Naive thymus-derived CD8-positive, alpha-beta T cell (primary cell): Measurements from ENCODE around the gene HOXA7. TPM values are rescaled to one million over a fixed set of nuclear protein-coding genes. Genes with fewer than 3 reads are reported as not detected.

Experiments
- ATAC-seq, 2 donors: fragments of 150-1000 bp; cut with Tn5 transposase in 1 of 2; sonication (Bioruptor Pico), chemical (Tn5 transposase) in 1 of 2; 1 replicate in 1 of 2; 2 replicates in 1 of 2; pipeline ENCODE4 v1.10.0; 2021; ENCODE audit warnings: mild to moderate bottlenecking in 2 of 2, moderate library complexity in 2 of 2
- POLR2A ChIA-PET: fragments of 350-600 bp; sonication (Branson Sonifier 250); formaldehyde crosslinking; loops from one replicate; lab custom pipeline; 2021; ENCODE audit warnings: antibody characterized with exemption; lab: Charles Lee
- DNase-seq, 10 donors: peaks; one replicate each; pipeline versions ENCODE4 v3.0.0 to v3.0.0-alpha.2; 2020 to 2022
- H3K27ac Mint-ChIP-seq, 10 donors: one replicate each; pipeline ENCODE4 v1.8.0; 2020 to 2022; ENCODE audit warnings: mild to moderate bottlenecking in 10 of 10, mixed read lengths in 10 of 10, moderate library complexity in 4 of 10, inconsistent platforms in 1 of 10
- H3K27me3 Mint-ChIP-seq, 5 donors: one replicate each; pipeline ENCODE4 v1.8.0; 2021 to 2022; ENCODE audit warnings: mixed read lengths in 5 of 5
- H3K36me3 Mint-ChIP-seq, 3 donors: one replicate each; pipeline ENCODE4 v1.8.0; 2020 to 2022; ENCODE audit warnings: mixed read lengths in 3 of 3, mild to moderate bottlenecking in 2 of 3, inconsistent platforms in 1 of 3
- H3K4me1 Mint-ChIP-seq, 4 donors: one replicate each; pipeline ENCODE4 v1.8.0; 2021 to 2022; ENCODE audit warnings: mixed read lengths in 4 of 4
- H3K4me3 Mint-ChIP-seq, 10 donors: one replicate each; pipeline ENCODE4 v1.8.0; 2020 to 2022; ENCODE audit warnings: mild to moderate bottlenecking in 10 of 10, mixed read lengths in 10 of 10, moderate library complexity in 6 of 10, inconsistent platforms in 1 of 10
- H3K9me3 Mint-ChIP-seq, 9 donors: one replicate each; pipeline ENCODE4 v1.8.0; 2020 to 2022; ENCODE audit warnings: mixed read lengths in 9 of 9, mild to moderate bottlenecking in 3 of 9, inconsistent platforms in 1 of 9, moderate library complexity in 1 of 9
- polyA plus RNA-seq, 3 donors: library from polyadenylated mRNA; unstranded; fragments of 300-500 nt; fragmentation: Illumina TruSeq; gene quantifications; one replicate each; pipeline ENCODE4 v1.2.3, GENCODE V29; 2021
- total RNA-seq, 8 experiments: library from RNA in 2 of 8; stranded (reverse) in 2 of 8; gene quantifications; one replicate each; pipeline ENCODE4 v1.2.3 and lab custom pipeline; 2021 to 2026

HOXA7 gene
- total and polyA plus RNA-seq, 5 experiments from 2014 or later, result not detected

DNA sequence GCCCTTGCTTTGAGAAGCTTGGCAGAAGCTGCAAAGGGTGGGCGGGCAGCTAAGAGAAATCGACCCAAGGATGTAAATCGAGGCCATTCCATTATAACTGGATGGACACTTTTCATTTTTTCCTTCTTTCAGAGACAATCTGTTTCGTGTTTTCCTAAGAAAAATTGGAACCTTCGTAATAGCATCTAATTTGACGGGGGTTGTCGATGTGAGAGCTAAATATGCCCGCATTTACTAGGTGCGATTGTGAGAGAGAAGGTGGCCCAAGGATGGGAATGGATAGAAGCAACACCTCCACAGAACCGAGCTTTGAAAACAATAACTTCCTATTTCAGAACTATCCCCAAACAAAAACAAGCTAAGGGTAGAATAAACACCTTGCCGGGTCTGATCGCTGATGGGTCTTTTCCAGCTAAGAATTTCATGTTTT is 25.1 kb downstream of the HOXA7 start:
- POLR2A ChIA-PET, result no interaction called here
- Mint-ChIP-seq H3K36me3 (no peaks in the 10 kb centered on the region), H3K27me3 (peaks cover 22 to 68% (median 36%) of the 10 kb centered on the region in 5 donors), H3K4me3 (peak overlapping the region; percentile 42 to 87 (median 68)), H3K9me3 (no peaks in the 10 kb centered on the region), H3K4me1 (peaks cover 2 to 18% (median 10%) of the 10 kb centered on the region in 4 donors), H3K27ac (peak overlapping the region in 7 of 10 donors; percentile 3 to 86 (median 75))
- ATAC-seq (peak in 1 of 2 donors; percentile 12), DNase-seq (no peak)

DNA sequence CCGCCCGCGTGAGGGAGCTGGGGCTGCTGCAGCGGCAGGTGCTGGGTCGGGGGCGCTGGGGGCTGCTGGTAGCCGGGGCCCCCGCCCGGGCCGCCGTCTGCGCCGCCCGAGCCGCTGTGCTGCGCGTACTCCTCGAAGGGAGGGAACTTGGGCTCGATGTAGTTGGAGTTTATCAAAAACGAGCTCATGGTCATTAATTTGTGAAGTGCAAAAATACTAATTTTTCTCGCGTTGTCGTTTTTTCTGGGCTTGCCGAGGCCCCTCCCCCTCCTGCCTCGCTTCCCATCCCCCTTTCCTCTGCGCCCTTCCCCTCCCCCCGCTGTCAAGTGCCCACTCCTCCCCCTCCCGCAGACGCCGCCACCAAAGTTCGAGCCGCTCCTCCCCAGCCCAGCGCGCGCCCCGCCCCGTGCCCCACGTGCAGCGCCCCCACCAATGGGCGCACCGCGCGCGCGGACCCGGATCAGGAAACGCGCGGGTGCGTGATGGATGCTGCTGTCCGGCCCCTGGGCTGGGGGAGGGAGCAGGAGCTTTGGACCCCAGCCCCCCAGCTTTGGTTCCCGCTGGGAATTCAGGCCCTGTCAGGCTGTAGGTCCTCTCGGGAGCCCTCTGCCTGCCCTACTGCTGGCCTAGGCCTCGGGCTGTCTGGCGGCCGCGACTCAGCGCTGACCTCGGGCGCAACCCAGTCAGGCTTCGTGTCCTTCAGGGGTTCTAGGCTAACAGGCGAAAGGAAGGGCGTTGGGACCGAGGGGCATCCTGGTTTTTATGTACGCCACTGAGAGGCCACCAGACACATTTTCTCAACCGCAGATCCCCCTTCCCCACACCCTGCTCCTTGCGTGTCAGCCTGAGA is 25.7 kb downstream of the HOXA7 start, which contains the start of gene HOXA4:
Gene HOXA4, minus strand, starts transcription at position 218 of the 850 bp plus-strand sequence. Its CDS starts 24 bp downstream, at position 194.
- H3K27ac Mint-ChIP-seq, result peak within 1 kb of the TSS in 7 of 10 donors; percentile 10 to 86 (median 75)
- peak within 1 kb of the TSS; percentile 42 to 87 (median 69) for H3K4me3 Mint-ChIP-seq
- peaks cover 18 to 67% (median 34%) of the 10 kb centered on the region in 5 donors for H3K27me3 Mint-ChIP-seq
- POLR2A ChIA-PET, result interaction anchor here (0.8 kb wide), 1 partner anchor 35 kb away, joined by 3 read pairs; the partner anchor contains the start of gene HOXA1
- DNase-seq (peak; percentile 68 to 87 (median 78)), ATAC-seq (peak; percentile 93 to 95)
- no peaks in the 10 kb centered on the region for H3K36me3 Mint-ChIP-seq
- peaks cover 0 to 17% (median 9%) of the 10 kb centered on the region in 4 donors for H3K4me1 Mint-ChIP-seq
- no peaks in the 10 kb centered on the region for H3K9me3 Mint-ChIP-seq

DNA sequence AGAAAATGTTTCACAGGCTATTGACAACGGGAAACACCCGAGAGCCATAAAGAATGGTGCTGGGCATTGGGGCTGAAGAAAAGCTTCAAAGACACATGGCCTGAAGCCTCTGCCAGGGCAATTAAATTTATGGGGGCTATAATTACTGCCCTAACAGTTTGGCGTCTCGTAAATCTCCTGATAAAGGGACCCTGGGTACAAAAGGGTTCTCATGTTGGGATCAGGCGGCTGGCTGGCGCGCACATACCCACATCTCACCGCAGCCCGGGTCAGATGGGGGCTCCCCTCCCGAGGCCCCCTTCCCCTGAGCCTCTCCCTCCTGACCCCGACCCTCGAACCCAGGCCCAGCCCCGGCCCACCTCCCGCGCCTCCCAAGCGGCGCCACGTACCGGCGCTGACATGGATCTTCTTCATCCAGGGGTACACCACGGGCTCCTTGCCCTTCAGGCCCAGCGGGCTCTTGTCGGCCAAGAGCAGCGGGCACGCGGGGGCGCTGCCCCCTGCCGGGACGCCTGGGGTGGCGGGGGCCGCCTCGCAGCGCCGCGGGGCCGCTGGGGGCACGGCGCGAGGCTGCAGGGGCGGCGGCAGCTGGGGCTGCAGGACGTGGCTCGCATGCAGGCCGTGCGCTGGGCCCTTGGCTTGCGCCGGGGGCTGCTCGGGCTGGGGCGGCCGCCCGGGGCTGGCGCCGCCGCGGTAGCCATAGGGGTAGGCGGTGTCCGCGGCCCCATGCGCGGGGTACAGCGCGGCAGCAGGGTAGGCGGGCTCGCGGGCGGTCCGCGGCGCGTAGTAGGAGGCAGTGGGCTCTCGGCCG is 26.5 kb downstream of the HOXA7 start:
- Mint-ChIP-seq H3K27me3 (peaks cover 14 to 69% (median 38%) of the 10 kb centered on the region in 5 donors), H3K4me3 (peak overlapping the region in 9 of 10 donors; percentile 22 to 68 (median 52)), H3K27ac (peak overlapping the region in 1 of 10 donors; percentile 8), H3K36me3 (no peaks in the 10 kb centered on the region), H3K4me1 (peaks cover 0 to 10% (median 3%) of the 10 kb centered on the region in 4 donors), H3K9me3 (no peaks in the 10 kb centered on the region)
- DNase-seq (peak in 2 of 10 donors; percentile 32), ATAC-seq (peak; percentile 31 to 57)
- POLR2A ChIA-PET, result interaction anchor here (0.8 kb wide), 1 partner anchor 34 kb away, joined by 3 read pairs; the partner anchor contains the start of gene HOXA1

DNA sequence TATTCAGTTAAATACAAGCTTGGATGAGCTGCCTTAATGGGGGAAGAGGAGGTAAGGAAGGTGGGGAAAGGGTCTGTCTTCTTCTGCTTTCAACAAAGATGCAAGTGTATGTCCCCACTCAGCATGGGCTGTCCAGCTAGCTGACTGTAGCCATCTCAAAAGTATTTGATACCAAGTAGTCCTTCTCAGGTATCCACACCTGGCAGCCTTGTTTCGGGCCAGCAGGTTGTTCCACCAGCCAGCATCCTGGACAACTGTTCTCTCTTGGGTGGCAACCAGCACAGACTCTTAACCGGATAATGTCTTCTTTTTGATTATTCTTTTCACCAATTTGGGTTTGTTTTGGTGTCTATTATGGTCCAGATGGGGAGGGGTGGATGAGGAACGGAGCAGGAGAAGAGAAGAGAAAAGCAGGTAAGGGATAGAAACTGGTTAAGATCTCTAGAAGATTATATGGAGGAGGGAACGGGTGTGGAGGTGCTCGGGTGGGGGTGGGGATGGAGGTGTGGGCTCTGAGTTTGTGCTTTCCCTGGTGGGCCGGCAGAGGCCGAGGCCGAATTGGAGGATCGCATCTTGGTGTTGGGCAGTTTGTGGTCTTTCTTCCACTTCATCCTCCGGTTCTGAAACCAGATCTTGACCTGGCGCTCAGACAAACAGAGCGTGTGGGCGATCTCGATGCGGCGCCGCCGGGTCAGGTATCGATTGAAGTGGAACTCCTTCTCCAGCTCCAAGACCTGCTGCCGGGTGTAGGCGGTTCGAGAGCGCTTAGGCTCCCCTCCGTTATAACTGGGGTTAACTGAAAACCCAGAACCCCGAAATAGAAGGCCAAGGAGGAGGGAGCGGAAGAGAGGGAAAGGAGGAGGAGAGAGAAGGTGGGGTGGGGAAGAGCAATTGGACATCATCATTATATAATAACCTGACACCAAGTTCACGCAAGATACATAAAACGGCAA is 27.4 kb downstream of the HOXA7 start:
- H3K27me3 Mint-ChIP-seq, result peaks cover 12 to 69% (median 35%) of the 10 kb centered on the region in 5 donors
- POLR2A ChIA-PET, result interaction anchor here (0.8 kb wide), 1 partner anchor 32 kb away, joined by 3 read pairs; no protein-coding TSS in a partner anchor

DNA sequence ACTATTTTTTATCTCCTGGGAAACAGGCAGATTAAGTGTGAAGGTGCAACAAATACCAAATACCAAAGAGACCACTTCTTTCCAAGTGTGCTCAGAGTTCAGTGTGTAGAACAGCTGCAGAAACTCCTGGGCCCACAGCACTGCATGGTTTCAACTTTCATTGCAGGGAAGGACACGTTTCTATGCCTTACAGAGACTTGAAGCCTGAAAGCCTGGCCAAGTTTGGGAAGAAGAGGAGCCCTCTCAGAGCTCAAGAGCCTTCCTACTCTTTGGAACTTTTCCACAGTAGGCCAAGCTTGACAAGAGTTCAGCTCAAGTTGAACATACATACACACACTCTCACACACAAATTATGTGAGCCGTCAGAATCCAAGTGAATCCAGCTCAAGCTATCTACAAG is 28.4 kb downstream of the HOXA7 start:
- no peak overlapping the region for H3K4me3 Mint-ChIP-seq
- H3K27me3 Mint-ChIP-seq, result peaks cover 10 to 66% (median 28%) of the 10 kb centered on the region in 5 donors
- DNase-seq (no peak), ATAC-seq (no peak)
- H3K27ac Mint-ChIP-seq, result no peak overlapping the region
- POLR2A ChIA-PET, result no interaction called here
- H3K36me3 Mint-ChIP-seq, result no peaks in the 10 kb centered on the region
- peaks cover 0 to 5% (median 2%) of the 10 kb centered on the region in 4 donors for H3K4me1 Mint-ChIP-seq
- H3K9me3 Mint-ChIP-seq, result no peaks in the 10 kb centered on the region

More for the DNA sequence above, 27.4 kb downstream of the HOXA7 start:
- Mint-ChIP-seq H3K4me3 (peak overlapping the region; percentile 22 to 68 (median 52)), H3K27ac (peak overlapping the region in 2 of 10 donors; percentile 8 to 74), H3K9me3 (no peaks in the 10 kb centered on the region), H3K36me3 (no peaks in the 10 kb centered on the region), H3K4me1 (peaks cover 0 to 5% (median 2%) of the 10 kb centered on the region in 4 donors)
- DNase-seq (no peak), ATAC-seq (no peak)

DNA sequence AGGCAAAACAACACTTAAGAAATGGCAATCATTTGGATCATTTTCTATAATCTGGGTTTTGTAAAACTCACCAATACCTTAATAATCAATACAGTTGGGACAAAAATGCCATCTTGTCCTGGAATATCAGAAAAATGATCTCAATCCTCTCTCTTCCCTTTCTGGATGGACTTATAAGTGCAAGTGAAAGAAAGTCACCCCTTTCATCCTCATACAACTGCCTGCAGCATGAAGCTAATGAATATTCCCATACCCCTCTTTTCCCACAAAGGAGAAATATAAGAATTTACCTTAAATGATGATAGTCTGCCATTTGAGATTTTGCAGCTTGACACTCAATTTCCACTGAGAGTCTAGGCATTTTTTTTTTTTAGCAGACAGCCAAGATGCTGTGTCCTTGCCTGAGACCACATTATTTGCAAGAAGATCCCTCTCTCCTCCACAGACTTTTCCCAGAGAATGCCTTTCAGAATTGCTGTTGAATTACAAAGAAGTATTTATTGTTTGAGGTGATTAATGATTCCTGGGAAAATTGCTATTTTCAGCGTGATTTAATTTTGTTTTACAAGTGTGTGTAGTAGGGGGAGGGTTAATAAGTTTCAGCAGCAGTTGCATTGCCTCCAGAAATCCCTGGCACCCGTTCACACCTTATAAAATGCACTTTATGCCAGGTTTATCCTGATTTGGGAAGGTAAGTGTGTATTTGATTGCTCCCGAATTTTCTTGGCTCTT is 29.7 kb downstream of the HOXA7 start:
- DNase-seq (no peak), ATAC-seq (no peak)
- Mint-ChIP-seq H3K36me3 (no peaks in the 10 kb centered on the region), H3K27me3 (peaks cover 8 to 55% (median 27%) of the 10 kb centered on the region in 5 donors), H3K9me3 (no peaks in the 10 kb centered on the region), H3K4me3 (no peak overlapping the region), H3K27ac (no peak overlapping the region), H3K4me1 (peaks cover 0 to 5% (median 2%) of the 10 kb centered on the region in 4 donors)
- POLR2A ChIA-PET, result no interaction called here

DNA sequence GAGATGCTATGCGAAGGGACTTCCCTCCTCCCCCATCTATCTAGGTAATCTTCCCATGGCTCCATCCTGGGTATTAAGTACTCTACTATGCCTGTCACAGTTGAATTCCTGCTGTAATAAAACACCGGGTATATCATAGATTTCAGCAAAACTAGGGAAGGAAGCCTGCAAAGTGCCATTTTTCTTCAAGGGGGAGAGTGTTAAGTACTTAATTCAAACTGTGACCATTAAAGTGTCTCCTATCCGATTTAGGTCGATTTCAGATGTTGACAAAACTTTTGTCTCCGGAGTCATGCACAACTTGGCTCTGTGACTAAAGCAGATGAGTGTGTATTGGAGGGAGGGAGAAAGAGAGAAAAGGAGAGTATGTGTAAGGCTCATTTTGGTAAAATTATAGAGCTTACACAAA is 30.5 kb downstream of the HOXA7 start:
- POLR2A ChIA-PET, result no interaction called here
- ATAC-seq (no peak), DNase-seq (no peak)
- Mint-ChIP-seq H3K27ac (no peak overlapping the region), H3K9me3 (no peaks in the 10 kb centered on the region), H3K4me1 (no peaks in the 10 kb centered on the region), H3K36me3 (no peaks in the 10 kb centered on the region), H3K4me3 (no peak overlapping the region), H3K27me3 (peaks cover 6 to 53% (median 21%) of the 10 kb centered on the region in 5 donors)

DNA sequence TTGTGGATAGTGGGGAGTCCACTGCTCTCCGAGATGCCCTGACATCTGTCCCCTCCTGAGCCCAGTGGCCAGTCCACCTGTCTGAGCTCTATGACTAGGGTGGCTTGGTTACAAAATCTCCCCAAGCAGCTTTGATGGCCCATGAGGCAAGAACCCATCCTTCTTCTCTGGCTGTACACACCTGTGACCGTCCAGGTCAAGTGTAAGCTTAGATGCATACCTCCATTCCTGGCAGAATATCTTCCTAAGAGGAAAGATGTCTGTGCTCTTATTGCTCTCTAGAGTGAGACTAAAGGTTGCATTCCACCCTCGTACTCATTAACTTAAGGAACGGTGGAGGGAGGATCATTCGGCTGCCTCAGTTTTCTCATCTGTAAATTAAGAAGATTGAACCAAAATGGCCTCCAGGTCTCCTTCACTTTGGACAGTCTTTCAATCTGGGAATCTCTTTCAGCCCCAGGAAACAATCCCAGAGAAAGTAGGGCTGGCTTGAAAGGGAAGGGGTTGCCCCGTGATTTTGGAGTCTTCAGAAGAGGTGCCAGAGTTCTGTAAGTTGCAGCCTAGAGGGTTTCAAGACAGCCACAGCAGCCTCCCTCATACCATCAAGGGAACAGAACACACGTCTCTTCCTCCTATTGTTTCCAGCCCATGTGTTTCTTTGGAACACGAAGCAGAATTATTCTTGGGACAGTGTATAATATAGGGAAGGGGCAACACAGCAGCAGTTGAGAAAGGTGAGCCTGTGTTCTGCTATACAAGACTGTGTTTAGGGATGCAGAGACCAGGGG is 31.4 kb downstream of the HOXA7 start:
- Mint-ChIP-seq H3K4me3 (no peak overlapping the region), H3K27me3 (peaks cover 6 to 53% (median 21%) of the 10 kb centered on the region in 5 donors), H3K4me1 (no peaks in the 10 kb centered on the region), H3K36me3 (no peaks in the 10 kb centered on the region), H3K9me3 (no peaks in the 10 kb centered on the region), H3K27ac (no peak overlapping the region)
- no peak for ATAC-seq
- POLR2A ChIA-PET, result no interaction called here
- DNase-seq, result no peak

DNA sequence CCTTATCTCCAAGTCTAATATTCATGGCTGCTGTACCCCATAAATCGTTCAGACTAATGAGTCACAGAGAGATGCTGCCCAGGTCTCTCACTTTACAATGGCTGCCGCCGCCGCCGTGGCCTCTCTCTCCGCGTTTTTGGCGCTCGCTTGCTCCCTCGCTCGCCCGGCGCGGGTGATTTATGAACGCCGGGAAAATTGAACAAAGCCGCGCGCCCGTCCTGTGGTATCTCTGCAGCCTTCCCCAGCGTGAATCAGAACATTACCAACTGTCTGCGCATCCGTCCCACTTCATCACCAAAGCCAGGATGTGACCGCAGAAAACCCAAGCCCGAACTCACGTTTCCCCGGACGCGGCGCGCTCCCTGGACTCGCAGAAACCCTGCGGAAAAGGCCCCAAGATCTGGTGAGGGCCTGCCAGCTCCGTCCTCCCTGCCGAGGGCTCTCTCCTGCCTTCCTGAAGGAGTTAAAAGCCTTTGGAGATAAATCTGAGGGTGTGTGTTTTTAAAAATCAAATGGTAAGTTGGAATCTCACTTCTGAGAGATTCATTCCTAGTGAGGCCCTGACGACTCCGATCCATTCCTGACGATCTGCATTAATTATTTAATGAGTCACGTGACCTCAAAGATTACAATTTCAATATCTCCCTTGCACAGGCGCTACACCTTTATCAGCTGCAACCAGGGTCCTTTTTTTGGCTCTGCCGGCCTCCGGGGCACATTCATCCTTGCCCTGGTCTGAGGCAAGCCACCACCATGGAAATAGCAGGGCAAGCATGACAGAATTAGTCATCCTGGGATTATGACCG is 32.2 kb downstream of the HOXA7 start:
- DNase-seq (no peak), ATAC-seq (no peak)
- Mint-ChIP-seq H3K4me1 (no peaks in the 10 kb centered on the region), H3K9me3 (no peaks in the 10 kb centered on the region), H3K27me3 (peaks cover 6 to 51% (median 21%) of the 10 kb centered on the region in 5 donors), H3K4me3 (no peak overlapping the region), H3K36me3 (no peaks in the 10 kb centered on the region), H3K27ac (no peak overlapping the region)
- POLR2A ChIA-PET, result no interaction called here

DNA sequence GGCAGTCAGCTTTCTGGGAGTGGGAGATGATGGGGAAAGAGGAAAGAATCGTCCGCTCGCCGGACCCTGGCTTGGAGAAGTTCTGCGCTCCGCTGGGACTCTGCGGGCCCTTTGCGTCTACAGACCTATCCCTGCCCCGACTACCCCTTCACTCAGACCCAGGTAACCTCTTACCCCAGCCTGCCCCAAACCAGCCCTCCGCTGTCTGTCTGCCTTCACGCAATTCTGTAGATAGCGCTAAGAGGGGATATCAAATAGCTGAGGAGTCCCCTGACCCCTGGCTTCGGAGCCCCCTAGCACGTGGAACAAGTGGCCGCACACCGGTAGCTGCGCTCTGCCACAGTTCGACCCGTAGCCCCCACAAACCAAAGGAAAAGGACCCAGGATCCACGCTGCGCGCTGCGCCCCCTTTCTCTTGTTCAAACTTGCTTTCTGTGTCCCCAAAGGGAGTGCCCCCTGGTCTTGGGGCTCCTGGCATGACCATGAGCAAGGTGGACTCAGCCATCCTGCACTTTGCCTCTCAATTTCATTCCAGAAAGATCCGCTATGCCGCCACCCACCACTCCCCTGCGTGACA is 32.9 kb downstream of the HOXA7 start:
- no peaks in the 10 kb centered on the region for H3K36me3 Mint-ChIP-seq
- POLR2A ChIA-PET, result no interaction called here
- H3K27ac Mint-ChIP-seq, result no peak overlapping the region
- DNase-seq, result no peak
- peaks cover 3 to 44% (median 18%) of the 10 kb centered on the region in 5 donors for H3K27me3 Mint-ChIP-seq
- ATAC-seq, result no peak
- H3K9me3 Mint-ChIP-seq, result no peaks in the 10 kb centered on the region
- no peaks in the 10 kb centered on the region for H3K4me1 Mint-ChIP-seq
- no peak overlapping the region for H3K4me3 Mint-ChIP-seq
